Keratinocyte (primary cell): Measurements from ENCODE around the gene TMEM100. TPM values are rescaled to one million over a fixed set of nuclear protein-coding genes. Genes with fewer than 3 reads are reported as not detected.

Experiments
- DNase-seq: peaks from one replicate; pipeline ENCODE4 v3.0.0-alpha.2; 2011; ENCODE audit warnings: low read depth, missing footprints, low spot score
- FAIRE-seq: peaks from 2 replicates; lab custom pipeline; 2011; peaks lifted over from hg19 to GRCh38; lab: Jason Lieb, UNC
- H2AFZ ChIP-seq: 2 replicates; pipeline ENCODE4 v1.6.0; 2012; ENCODE audit warnings: low read length, control low read depth, inconsistent platforms; ENCODE audit not compliant: control insufficient read depth
- H3K27ac ChIP-seq: 2 replicates; pipeline ENCODE4 v1.5.1; 2011; ENCODE audit warnings: low read length; ENCODE audit not compliant: control insufficient read depth, insufficient read depth
- H3K27me3 ChIP-seq: 3 replicates; pipeline ENCODE4 v1.6.0; 2011; ENCODE audit warnings: low read length; ENCODE audit not compliant: control insufficient read depth, insufficient read depth; ENCODE audit errors: extremely low read depth
- H3K36me3 ChIP-seq, 2 experiments: 2 replicates in 1 of 2; 3 replicates in 1 of 2; pipeline ENCODE4 v1.5.1; 2011; ENCODE audit warnings: low read length in 2 of 2, mild to moderate bottlenecking in 1 of 2; ENCODE audit not compliant: control insufficient read depth in 2 of 2, insufficient read depth in 2 of 2; ENCODE audit errors: extremely low read depth in 1 of 2
- H3K4me1 ChIP-seq: 3 replicates; pipeline ENCODE4 v1.5.1; 2011; ENCODE audit warnings: low read length; ENCODE audit not compliant: control insufficient read depth, insufficient read depth; ENCODE audit errors: extremely low read depth
- H3K4me2 ChIP-seq: 3 replicates; pipeline ENCODE4 v1.6.0; 2011; ENCODE audit warnings: low read depth, low read length; ENCODE audit not compliant: control insufficient read depth, insufficient read depth; ENCODE audit errors: extremely low read depth
- H3K4me3 ChIP-seq, 3 experiments: fragments of 200-600 bp in 1 of 3; sonication (generic) in 1 of 3; 2 replicates in 2 of 3; 3 replicates in 1 of 3; pipeline ENCODE4 v1.5.1; 2011 to 2016; ENCODE audit warnings: low read length in 3 of 3, mild to moderate bottlenecking in 3 of 3, control low read depth in 2 of 3, inconsistent platforms in 1 of 3, low read depth in 1 of 3, mixed read lengths in 1 of 3, mixed run types in 1 of 3, moderate library complexity in 1 of 3; ENCODE audit not compliant: control insufficient read depth in 2 of 3, insufficient read depth in 2 of 3; ENCODE audit errors: extremely low read depth in 1 of 3
- H3K79me2 ChIP-seq: 2 replicates; pipeline ENCODE4 v1.6.0; 2012; ENCODE audit warnings: low read length; ENCODE audit not compliant: control insufficient read depth, insufficient read depth
- H3K9ac ChIP-seq: 3 replicates; pipeline ENCODE4 v1.6.0; 2011; ENCODE audit warnings: low read length; ENCODE audit not compliant: control insufficient read depth, insufficient read depth; ENCODE audit errors: extremely low read depth
- H3K9me1 ChIP-seq: 3 replicates; pipeline ENCODE4 v1.6.0; 2011; ENCODE audit warnings: low read length; ENCODE audit not compliant: control insufficient read depth, insufficient read depth; ENCODE audit errors: extremely low read depth
- H3K9me3 ChIP-seq: 2 replicates; pipeline ENCODE4 v1.5.1; 2012; ENCODE audit warnings: low read depth, low read length; ENCODE audit not compliant: control insufficient read depth
- H4K20me1 ChIP-seq: 3 replicates; pipeline ENCODE4 v1.6.0; 2011; ENCODE audit warnings: low read length; ENCODE audit not compliant: control insufficient read depth, insufficient read depth; ENCODE audit errors: extremely low read depth
- CTCF ChIP-seq, 3 experiments: IDR thresholded peaks in 1 of 3; conservative IDR thresholded peaks in 1 of 3; optimal IDR thresholded peaks in 1 of 3; 2 replicates in 2 of 3; 3 replicates in 1 of 3; pipeline versions ENCODE3 to v1.5.1; 2011; ENCODE audit warnings: low read length in 3 of 3, mild to moderate bottlenecking in 3 of 3, moderate library complexity in 2 of 3, control low read depth in 1 of 3, inconsistent platforms in 1 of 3; ENCODE audit not compliant: insufficient read depth in 2 of 3; ENCODE audit errors: extremely low read depth in 1 of 3
- EZH2 ChIP-seq: IDR thresholded peaks from one replicate; pipeline ENCODE4 v1.6.1; 2012; ENCODE audit warnings: inconsistent platforms, mild to moderate bottlenecking, low read length, moderate library complexity
- dilution Hi-C: fragments of 300-500 bp; cut with MboI; formaldehyde crosslinking; loops from one replicate; pipeline ENCODE4 v1.7.0; 2020; ENCODE audit warnings: low sequenced_read_pairs; ENCODE audit not compliant: extremely low pct_ligation_motif_present
- polyA plus RNA-seq, 5 experiments: library from polyadenylated mRNA; depleted of rRNA in 3 of 5; stranded (reverse) in 3 of 5; stranded (forward) in 1 of 5; unstranded in 1 of 5; fragments of >200 nt; gene quantifications; 1 replicate in 1 of 5; 2 replicates in 3 of 5; 3 replicates in 1 of 5; pipeline versions ENCODE4 v1.2.1 to v1.2.3, GENCODE V29; 2011 to 2012; ENCODE audit warnings: missing spikeins in 2 of 5, low read depth in 1 of 5, low replicate concordance in 1 of 5

Gene TMEM100
- polyA plus RNA-seq, 1 donor (not counting 4 experiments of a cell fraction or from before 2014, with no cell fraction given), result 0.18 TPM

- Histone ChIP-seq H3K9me3 (peaks cover 2% of the 10 kb centered on the region), H3K4me2 (no peak overlapping the region), H3K79me2 (no peaks in the 10 kb centered on the region), H3K9ac (no peak overlapping the region), H3K9me1 (no peaks in the 10 kb centered on the region), H3K36me3 (no peaks in the 10 kb centered on the region), H2AFZ (no peak overlapping the region), H3K4me1 (peaks cover 13% of the 10 kb centered on the region), H3K4me3 (no peak overlapping the region), H4K20me1 (no peaks in the 10 kb centered on the region), H3K27ac (no peak overlapping the region), H3K27me3 (no peaks in the 10 kb centered on the region)
- FAIRE-seq (no peak), DNase-seq (no peak)
- dilution Hi-C loops, result no loop called here
- no peak for TF ChIP-seq CTCF (optimal IDR thresholded peaks at IDR 0.05 in 1 of 3, IDR thresholded peaks at IDR 0.05 in 1 of 3, conservative IDR thresholded peaks at IDR 0.05 in 1 of 3; ENCODE audit: extremely low read depth in 1 of 3, insufficient read depth in 2 of 3, low read length in 3 of 3)
- no peak for TF ChIP-seq EZH2
Observed at GRCh38 chr17:55688057-55688456, 34.6 kb downstream of the TMEM100 start.

- no peak overlapping the region for H3K4me2 ChIP-seq
- no peaks in the 10 kb centered on the region for H3K79me2 ChIP-seq
- H2AFZ ChIP-seq, result no peak overlapping the region
- no peaks in the 10 kb centered on the region for H4K20me1 ChIP-seq
- no peak for FAIRE-seq
- no peak overlapping the region for H3K9ac ChIP-seq
- no peaks in the 10 kb centered on the region for H3K36me3 ChIP-seq
- no peak for TF ChIP-seq EZH2
- TF ChIP-seq CTCF (optimal IDR thresholded peaks at IDR 0.05 in 1 of 3, IDR thresholded peaks at IDR 0.05 in 1 of 3, conservative IDR thresholded peaks at IDR 0.05 in 1 of 3; ENCODE audit: extremely low read depth in 1 of 3, insufficient read depth in 2 of 3, low read length in 3 of 3), result no peak
- H3K27ac ChIP-seq, result no peak overlapping the region
- no peak for DNase-seq
- H3K9me1 ChIP-seq, result no peaks in the 10 kb centered on the region
- dilution Hi-C loops, result no loop called here
- peaks cover 2% of the 10 kb centered on the region for H3K9me3 ChIP-seq
- H3K27me3 ChIP-seq, result no peaks in the 10 kb centered on the region
- H3K4me3 ChIP-seq, result no peak overlapping the region
- peaks cover 13% of the 10 kb centered on the region for H3K4me1 ChIP-seq
Observed at GRCh38 chr17:55687037-55687436, 35.6 kb downstream of the TMEM100 start.
